AG04449 (cell line): ENCODE measurements around the gene SCAMP2.

ENCODE experiments used
- CTCF ChIA-PET: fragments of 350-600 bp; formaldehyde crosslinking; extraction: SDS; loops from one replicate; lab custom pipeline; 2021; ENCODE audit warnings: antibody characterized with exemption; lab: Yijun Ruan, JAX
- POLR2A ChIA-PET: fragments of 400-600, 350-600 bp; formaldehyde crosslinking; extraction: SDS; loops from one replicate; lab custom pipeline; 2020; ENCODE audit warnings: antibody characterized with exemption, inconsistent platforms; lab: Yijun Ruan, JAX
- DNase-seq: peaks from one replicate; pipeline ENCODE4 v3.0.0-alpha.2; 2010; ENCODE audit warnings: low read depth, low spot score
- H3K4me3 ChIP-seq: 2 replicates; pipeline ENCODE4 v1.5.1; 2011; ENCODE audit warnings: low read depth, mild to moderate bottlenecking, control low read depth, low read length
- CTCF ChIP-seq: IDR thresholded peaks from one replicate; pipeline ENCODE4 v1.5.1; 2011; ENCODE audit warnings: mild to moderate bottlenecking, moderate library complexity, low read length, control low read depth, inconsistent platforms; ENCODE audit not compliant: insufficient read depth; ENCODE audit errors: missing control alignments

Gene SCAMP2

GRCh38 chr15:74837482-74838136 lies 35.6 kb downstream of the SCAMP2 start:
- no peak for TF ChIP-seq CTCF
- ChIA-PET POLR2A (no interaction called here), CTCF (interaction anchor here (1.4 to 4.8 kb wide), 4 partner anchors 27 to 69 kb away, joined by 3 to 53 read pairs (median 6); partner anchors contain the start of gene FAM219B)
- H3K4me3 ChIP-seq, result no peak overlapping the region
- no peak for DNase-seq

- no peak for TF ChIP-seq CTCF
- POLR2A ChIA-PET, result no interaction called here
Measured at GRCh38 chr15:74836846-74837245, 36.3 kb downstream of the SCAMP2 start.

GRCh38 chr15:74835312-74835823 lies 37.8 kb downstream of the SCAMP2 start:
- POLR2A ChIA-PET, result no interaction called here
- no peak for DNase-seq
- CTCF ChIA-PET, result interaction anchor here (0.7 to 4.8 kb wide), 14 partner anchors 9 to 201 kb away, joined by 3 to 53 read pairs (median 4); partner anchors contain the start of gene CPLX3
- peak; percentile 83 for TF ChIP-seq CTCF
- H3K4me3 ChIP-seq, result no peak overlapping the region

More at GRCh38 chr15:74836846-74837245, 36.3 kb downstream of the SCAMP2 start:
- CTCF ChIA-PET, result interaction anchor here (1.1 to 4.8 kb wide), 12 partner anchors 11 to 203 kb away, joined by 3 to 53 read pairs (median 5); partner anchors contain the start of genes CPLX3 and FAM219B
- DNase-seq, result no peak
- no peak overlapping the region for H3K4me3 ChIP-seq

GRCh38 chr15:74833376-74834107 lies 39.6 kb downstream of the SCAMP2 start:
- no peak for TF ChIP-seq CTCF
- ChIA-PET POLR2A (no interaction called here), CTCF (interaction anchor here (0.9 to 6.2 kb wide), 7 partner anchors 9 to 68 kb away, joined by 3 to 28 read pairs (median 4); partner anchors contain the start of gene ULK3)
- no peak for DNase-seq
- no peak overlapping the region for H3K4me3 ChIP-seq

- POLR2A ChIA-PET, result no interaction called here
- CTCF ChIA-PET, result interaction anchor here (1.0 to 7.9 kb wide), 6 partner anchors 8 to 69 kb away, joined by 3 to 43 read pairs (median 10); partner anchors contain the start of gene ULK3
- DNase-seq, result no peak
- TF ChIP-seq CTCF, result no peak
- no peak overlapping the region for H3K4me3 ChIP-seq
Measured at GRCh38 chr15:74832826-74833225, 40.3 kb downstream of the SCAMP2 start.
